Measurements from ENCODE around the gene STX18.

DNA sequence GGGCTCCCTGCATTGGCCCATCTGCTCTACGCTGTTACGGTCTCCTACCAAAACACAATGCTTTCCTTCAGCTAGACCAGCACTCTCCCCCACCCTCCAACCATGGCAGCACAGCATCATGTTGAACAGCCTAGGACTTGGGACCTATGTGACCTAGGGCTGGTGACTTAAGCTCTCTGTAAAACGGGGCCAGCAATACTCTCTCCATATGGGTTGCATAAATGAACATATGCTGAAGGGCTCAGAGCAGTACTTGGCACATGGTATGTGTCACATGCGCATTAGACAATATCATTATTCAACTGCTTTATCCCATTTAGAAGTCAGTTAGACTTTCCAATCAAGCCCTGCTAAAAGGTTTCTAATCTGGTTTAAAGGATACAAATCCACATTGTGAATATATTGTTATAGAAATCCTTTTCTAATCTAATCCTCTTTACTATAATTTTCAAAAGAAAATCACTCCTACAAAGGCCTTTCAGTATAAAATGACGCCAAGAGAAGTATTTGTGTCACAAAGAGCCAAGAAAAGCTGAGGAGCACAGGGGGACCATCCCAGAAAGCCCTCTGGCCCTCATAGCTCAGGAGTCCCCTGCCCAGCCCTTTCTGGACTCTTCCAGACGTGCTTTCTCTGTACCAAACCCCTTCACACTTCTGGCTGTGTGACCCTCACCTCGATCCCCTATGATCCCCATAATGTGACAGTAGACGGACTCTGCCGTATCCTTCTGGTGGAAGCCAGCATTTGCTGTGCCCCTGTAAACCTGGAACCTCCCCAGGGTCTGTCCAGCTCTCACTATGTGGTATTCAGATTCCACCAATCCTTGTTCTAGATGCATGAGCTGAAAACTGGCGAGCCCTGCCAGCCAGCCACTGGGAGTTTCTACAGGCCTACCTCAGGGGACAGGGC lies 112.6 kb downstream of the STX18 start:
- TF ChIP-seq, protein P1, sequence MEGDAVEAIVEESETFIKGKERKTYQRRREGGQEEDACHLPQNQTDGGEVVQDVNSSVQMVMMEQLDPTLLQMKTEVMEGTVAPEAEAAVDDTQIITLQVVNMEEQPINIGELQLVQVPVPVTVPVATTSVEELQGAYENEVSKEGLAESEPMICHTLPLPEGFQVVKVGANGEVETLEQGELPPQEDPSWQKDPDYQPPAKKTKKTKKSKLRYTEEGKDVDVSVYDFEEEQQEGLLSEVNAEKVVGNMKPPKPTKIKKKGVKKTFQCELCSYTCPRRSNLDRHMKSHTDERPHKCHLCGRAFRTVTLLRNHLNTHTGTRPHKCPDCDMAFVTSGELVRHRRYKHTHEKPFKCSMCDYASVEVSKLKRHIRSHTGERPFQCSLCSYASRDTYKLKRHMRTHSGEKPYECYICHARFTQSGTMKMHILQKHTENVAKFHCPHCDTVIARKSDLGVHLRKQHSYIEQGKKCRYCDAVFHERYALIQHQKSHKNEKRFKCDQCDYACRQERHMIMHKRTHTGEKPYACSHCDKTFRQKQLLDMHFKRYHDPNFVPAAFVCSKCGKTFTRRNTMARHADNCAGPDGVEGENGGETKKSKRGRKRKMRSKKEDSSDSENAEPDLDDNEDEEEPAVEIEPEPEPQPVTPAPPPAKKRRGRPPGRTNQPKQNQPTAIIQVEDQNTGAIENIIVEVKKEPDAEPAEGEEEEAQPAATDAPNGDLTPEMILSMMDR (IDR thresholded peaks at IDR 0.05): no peak
- no peak for TF ChIP-seq POLR2AphosphoS5 (IDR thresholded peaks at IDR 0.05; ENCODE audit: insufficient read depth in 1 of 2, low read depth in 1 of 2)
- no peak for TF ChIP-seq POLR2A (IDR thresholded peaks at IDR 0.05)
